HG03378 (cell line): ENCODE results near the gene RFX6.
"Not testable (repeated sequence)": the region's sequence is repeated elsewhere in the genome, so short reads cannot be mapped to it uniquely, and the experiment has no call there.

Source experiments
- ATAC-seq: cut with Tn5 transposase; IDR thresholded peaks from one replicate; pipeline ENCODE4 v1.9.1; 2021; ENCODE audit warnings: mild to moderate bottlenecking, moderate library complexity; ENCODE audit not compliant: unreplicated experiment

RFX6 gene

GRCh38 chr6:116876635-116877611, at the start of gene RFX6:
Gene RFX6 (plus strand): TSS chr6:116877242. CDS start chr6:116877276, 34 bp downstream.
- ATAC-seq: no peak

- ATAC-seq: no peak
Measured at GRCh38 chr6:116827561-116828240, 49.3 kb upstream of the RFX6 start.

- no peak for ATAC-seq
Measured at GRCh38 chr6:116828983-116829382, 48.1 kb upstream of the RFX6 start, which contains the start of gene GPRC6A. Gene GPRC6A (minus strand): TSS chr6:116829083. CDS start chr6:116829013, 70 bp downstream.

GRCh38 chr6:116834526-116834925, 42.5 kb upstream of the RFX6 start:
- ATAC-seq: not testable (repeated sequence)

GRCh38 chr6:116836606-116837342, 40.3 kb upstream of the RFX6 start:
- no peak for ATAC-seq

GRCh38 chr6:116840091-116840490, 37.0 kb upstream of the RFX6 start:
- no peak for ATAC-seq

- ATAC-seq: no peak
Measured at GRCh38 chr6:116842459-116842858, 34.6 kb upstream of the RFX6 start.

- peak; percentile 72 for ATAC-seq
Measured at GRCh38 chr6:116847227-116847626, 29.8 kb upstream of the RFX6 start.

- ATAC-seq: no peak
Measured at GRCh38 chr6:116858060-116858459, 19.0 kb upstream of the RFX6 start.

- ATAC-seq: no peak
Measured at GRCh38 chr6:116859264-116859663, 17.8 kb upstream of the RFX6 start.

- peak; percentile 77 for ATAC-seq
Measured at GRCh38 chr6:116866281-116866871, 10.7 kb upstream of the RFX6 start.

GRCh38 chr6:116872771-116873170, 4.3 kb upstream of the RFX6 start:
- no peak for ATAC-seq

- ATAC-seq: no peak
Measured at GRCh38 chr6:116876107-116876506, 935 bp upstream of the RFX6 start.

GRCh38 chr6:116877743-116878142, 701 bp downstream of the RFX6 start:
- ATAC-seq: no peak

- no peak for ATAC-seq
Measured at GRCh38 chr6:116881236-116881635, 4.2 kb downstream of the RFX6 start.

GRCh38 chr6:116883005-116883404, 6.0 kb downstream of the RFX6 start:
- ATAC-seq: no peak

- ATAC-seq: no peak
Measured at GRCh38 chr6:116884530-116884929, 7.5 kb downstream of the RFX6 start.

GRCh38 chr6:116887168-116887567, 10.1 kb downstream of the RFX6 start:
- ATAC-seq: no peak

- no peak for ATAC-seq
Measured at GRCh38 chr6:116887894-116888293, 10.9 kb downstream of the RFX6 start.

- no peak for ATAC-seq
Measured at GRCh38 chr6:116888732-116889360, 11.8 kb downstream of the RFX6 start.
